ENCODE results near the gene ATP11A.

ATP11A gene

GRCh38 chr13:112731667-112732616 is 42.1 kb downstream of the ATP11A start:
- Histone ChIP-seq H3K27me3 (replicated peaks; ENCODE audit: control insufficient read depth, insufficient read depth, low read length) (no peaks in the 10 kb centered on the region), H3K4me3 (ENCODE audit: low read length) (no peak overlapping the region), H3K9me3 (ENCODE audit: control insufficient read depth, low read length) (no peaks in the 10 kb centered on the region), H3K36me3 (ENCODE audit: control insufficient read depth, insufficient read depth, low read length, severe bottlenecking) (no peaks in the 10 kb centered on the region), H3K9ac (ENCODE audit: low read length) (no peak overlapping the region), H3K4me1 (ENCODE audit: control insufficient read depth, insufficient read depth, low read length) (no peaks in the 10 kb centered on the region)
- no peak for DNase-seq (ENCODE audit: low read depth)

- no peak for DNase-seq (ENCODE audit: low read depth)
- no peaks in the 10 kb centered on the region for H3K4me1 ChIP-seq (ENCODE audit: control insufficient read depth, insufficient read depth, low read length)
- no peak overlapping the region for H3K9ac ChIP-seq (ENCODE audit: low read length)
- H3K4me3 ChIP-seq (ENCODE audit: low read length), result no peak overlapping the region
- H3K9me3 ChIP-seq (ENCODE audit: control insufficient read depth, low read length), result no peaks in the 10 kb centered on the region
- H3K27me3 ChIP-seq (replicated peaks; ENCODE audit: control insufficient read depth, insufficient read depth, low read length), result no peaks in the 10 kb centered on the region
- no peaks in the 10 kb centered on the region for H3K36me3 ChIP-seq (ENCODE audit: control insufficient read depth, insufficient read depth, low read length, severe bottlenecking)
Observed at GRCh38 chr13:112732679-112733078, 42.8 kb downstream of the ATP11A start.

- no peaks in the 10 kb centered on the region for H3K27me3 ChIP-seq (replicated peaks; ENCODE audit: control insufficient read depth, insufficient read depth, low read length)
Observed at GRCh38 chr13:112733112-112733511, 43.3 kb downstream of the ATP11A start.

GRCh38 chr13:112733661-112734379 is 44.0 kb downstream of the ATP11A start:
- no peaks in the 10 kb centered on the region for H3K9me3 ChIP-seq (ENCODE audit: control insufficient read depth, low read length)
- no peak overlapping the region for H3K4me3 ChIP-seq (ENCODE audit: low read length)
- no peaks in the 10 kb centered on the region for H3K36me3 ChIP-seq (ENCODE audit: control insufficient read depth, insufficient read depth, low read length, severe bottlenecking)
- H3K4me1 ChIP-seq (ENCODE audit: control insufficient read depth, insufficient read depth, low read length), result no peaks in the 10 kb centered on the region
- peak; percentile 43 for DNase-seq (ENCODE audit: low read depth)
- H3K9ac ChIP-seq (ENCODE audit: low read length), result no peak overlapping the region
- H3K27me3 ChIP-seq (replicated peaks; ENCODE audit: control insufficient read depth, insufficient read depth, low read length), result no peaks in the 10 kb centered on the region

More at GRCh38 chr13:112733112-112733511, 43.3 kb downstream of the ATP11A start:
- no peaks in the 10 kb centered on the region for H3K9me3 ChIP-seq (ENCODE audit: control insufficient read depth, low read length)
- H3K4me3 ChIP-seq (ENCODE audit: low read length), result no peak overlapping the region
- H3K4me1 ChIP-seq (ENCODE audit: control insufficient read depth, insufficient read depth, low read length), result no peaks in the 10 kb centered on the region
- no peak overlapping the region for H3K9ac ChIP-seq (ENCODE audit: low read length)
- H3K36me3 ChIP-seq (ENCODE audit: control insufficient read depth, insufficient read depth, low read length, severe bottlenecking), result no peaks in the 10 kb centered on the region
- DNase-seq (ENCODE audit: low read depth), result no peak

- H3K9ac ChIP-seq (ENCODE audit: low read length), result no peak overlapping the region
Observed at GRCh38 chr13:112734696-112735547, 45.1 kb downstream of the ATP11A start.

GRCh38 chr13:112735791-112736190 is 46.0 kb downstream of the ATP11A start:
- H3K4me3 ChIP-seq (ENCODE audit: low read length), result no peak overlapping the region
- H3K27me3 ChIP-seq (replicated peaks; ENCODE audit: control insufficient read depth, insufficient read depth, low read length), result no peaks in the 10 kb centered on the region
- no peaks in the 10 kb centered on the region for H3K9me3 ChIP-seq (ENCODE audit: control insufficient read depth, low read length)
- H3K9ac ChIP-seq (ENCODE audit: low read length), result no peak overlapping the region
- H3K36me3 ChIP-seq (ENCODE audit: control insufficient read depth, insufficient read depth, low read length, severe bottlenecking), result no peaks in the 10 kb centered on the region
- peaks cover 7% of the 10 kb centered on the region for H3K4me1 ChIP-seq (ENCODE audit: control insufficient read depth, insufficient read depth, low read length)
- no peak for DNase-seq (ENCODE audit: low read depth)

More at GRCh38 chr13:112734696-112735547, 45.1 kb downstream of the ATP11A start:
- Histone ChIP-seq H3K4me1 (ENCODE audit: control insufficient read depth, insufficient read depth, low read length) (no peaks in the 10 kb centered on the region), H3K27me3 (replicated peaks; ENCODE audit: control insufficient read depth, insufficient read depth, low read length) (no peaks in the 10 kb centered on the region), H3K4me3 (ENCODE audit: low read length) (no peak overlapping the region), H3K9me3 (ENCODE audit: control insufficient read depth, low read length) (no peaks in the 10 kb centered on the region), H3K36me3 (ENCODE audit: control insufficient read depth, insufficient read depth, low read length, severe bottlenecking) (no peaks in the 10 kb centered on the region)
- peak; percentile 68 for DNase-seq (ENCODE audit: low read depth)

GRCh38 chr13:112737294-112737693 is 47.5 kb downstream of the ATP11A start:
- no peaks in the 10 kb centered on the region for H3K27me3 ChIP-seq (replicated peaks; ENCODE audit: control insufficient read depth, insufficient read depth, low read length)
- H3K9ac ChIP-seq (ENCODE audit: low read length), result no peak overlapping the region
- H3K4me1 ChIP-seq (ENCODE audit: control insufficient read depth, insufficient read depth, low read length), result peaks cover 16% of the 10 kb centered on the region
- DNase-seq (ENCODE audit: low read depth), result no peak
- no peak overlapping the region for H3K4me3 ChIP-seq (ENCODE audit: low read length)
- no peaks in the 10 kb centered on the region for H3K36me3 ChIP-seq (ENCODE audit: control insufficient read depth, insufficient read depth, low read length, severe bottlenecking)
- H3K9me3 ChIP-seq (ENCODE audit: control insufficient read depth, low read length), result no peaks in the 10 kb centered on the region

- H3K27me3 ChIP-seq (replicated peaks; ENCODE audit: control insufficient read depth, insufficient read depth, low read length), result no peaks in the 10 kb centered on the region
- no peaks in the 10 kb centered on the region for H3K36me3 ChIP-seq (ENCODE audit: control insufficient read depth, insufficient read depth, low read length, severe bottlenecking)
- no peak overlapping the region for H3K9ac ChIP-seq (ENCODE audit: low read length)
- H3K4me3 ChIP-seq (ENCODE audit: low read length), result no peak overlapping the region
- H3K9me3 ChIP-seq (ENCODE audit: control insufficient read depth, low read length), result no peaks in the 10 kb centered on the region
- peaks cover 16% of the 10 kb centered on the region for H3K4me1 ChIP-seq (ENCODE audit: control insufficient read depth, insufficient read depth, low read length)
- no peak for DNase-seq (ENCODE audit: low read depth)
Observed at GRCh38 chr13:112738606-112739005, 48.8 kb downstream of the ATP11A start.

- H3K4me1 ChIP-seq (ENCODE audit: control insufficient read depth, insufficient read depth, low read length), result peaks cover 29% of the 10 kb centered on the region
- peak; percentile 85 for DNase-seq (ENCODE audit: low read depth)
- peak overlapping the region; percentile 66 for H3K9ac ChIP-seq (ENCODE audit: low read length)
- no peaks in the 10 kb centered on the region for H3K36me3 ChIP-seq (ENCODE audit: control insufficient read depth, insufficient read depth, low read length, severe bottlenecking)
- H3K27me3 ChIP-seq (replicated peaks; ENCODE audit: control insufficient read depth, insufficient read depth, low read length), result no peaks in the 10 kb centered on the region
- H3K9me3 ChIP-seq (ENCODE audit: control insufficient read depth, low read length), result no peaks in the 10 kb centered on the region
- peak overlapping the region; percentile 51 for H3K4me3 ChIP-seq (ENCODE audit: low read length)
Observed at GRCh38 chr13:112740502-112741131, 50.8 kb downstream of the ATP11A start.

- Histone ChIP-seq H3K4me3 (ENCODE audit: low read length) (peak overlapping the region; percentile 51), H3K4me1 (ENCODE audit: control insufficient read depth, insufficient read depth, low read length) (peaks cover 29% of the 10 kb centered on the region), H3K9me3 (ENCODE audit: control insufficient read depth, low read length) (no peaks in the 10 kb centered on the region), H3K36me3 (ENCODE audit: control insufficient read depth, insufficient read depth, low read length, severe bottlenecking) (no peaks in the 10 kb centered on the region), H3K9ac (ENCODE audit: low read length) (peak overlapping the region; percentile 66), H3K27me3 (replicated peaks; ENCODE audit: control insufficient read depth, insufficient read depth, low read length) (no peaks in the 10 kb centered on the region)
- peak; percentile 7 for DNase-seq (ENCODE audit: low read depth)
Observed at GRCh38 chr13:112741185-112741755, 51.4 kb downstream of the ATP11A start.
